SKM-1 treated with dmso at 0.1 percent for 144 hours (cell line): ENCODE results near the gene WDR37.
"Not testable (repeated sequence)": the region's sequence is repeated elsewhere in the genome, so short reads cannot be mapped to it uniquely, and the experiment has no call there.

Experiments
- DNase-seq: peaks from one replicate; lab custom pipeline; 2025; ENCODE audit not compliant: unreplicated experiment; lab: John Stamatoyannopoulos, UW

The WDR37 gene

DNA sequence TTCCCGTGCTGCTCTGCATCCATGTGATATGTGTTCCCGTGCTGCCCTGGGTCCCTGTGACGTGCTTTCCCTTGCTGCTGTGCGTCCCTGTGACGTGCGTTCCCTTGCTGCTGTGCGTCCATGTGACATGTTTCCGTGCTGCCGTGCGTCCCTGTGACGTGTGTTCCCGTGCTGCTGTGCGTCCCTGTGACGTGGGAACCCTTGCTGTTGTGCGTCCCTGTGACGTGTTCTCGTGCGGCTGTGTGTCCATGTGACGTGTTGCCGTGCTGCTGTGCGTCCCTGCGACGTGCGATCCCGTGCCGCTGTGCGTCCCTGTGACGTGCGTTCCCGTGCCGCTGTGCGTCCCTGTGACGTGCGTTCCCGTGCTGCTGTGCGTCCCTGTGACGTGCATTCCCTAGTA is 45.8 kb downstream of the WDR37 start:
- DNase-seq: no peak

- no peak for DNase-seq
Measured at GRCh38 chr10:1102416-1102815, 46.2 kb downstream of the WDR37 start.

GRCh38 chr10:1102831-1103230 is 46.6 kb downstream of the WDR37 start:
- no peak for DNase-seq

DNA sequence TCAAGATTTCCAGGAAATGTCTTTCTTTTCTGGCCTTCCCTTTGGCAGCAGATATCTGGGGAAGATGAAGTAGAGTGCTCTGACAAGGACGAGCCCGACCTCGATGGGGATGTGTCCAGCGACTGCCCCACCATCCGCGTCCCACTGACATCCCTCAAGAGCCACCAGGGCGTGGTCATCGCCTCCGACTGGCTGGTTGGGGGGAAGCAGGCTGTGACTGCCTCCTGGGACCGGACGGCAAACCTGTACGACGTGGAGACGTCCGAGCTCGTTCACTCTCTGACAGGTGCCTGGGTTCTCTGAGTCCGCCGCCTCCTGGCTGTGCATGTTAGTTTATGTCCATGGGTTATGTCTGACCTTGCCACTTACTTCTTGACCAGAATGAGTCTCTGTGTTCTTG is 47.4 kb downstream of the WDR37 start:
- no peak for DNase-seq

GRCh38 chr10:1104971-1105370 is 48.8 kb downstream of the WDR37 start:
- no peak for DNase-seq

DNA sequence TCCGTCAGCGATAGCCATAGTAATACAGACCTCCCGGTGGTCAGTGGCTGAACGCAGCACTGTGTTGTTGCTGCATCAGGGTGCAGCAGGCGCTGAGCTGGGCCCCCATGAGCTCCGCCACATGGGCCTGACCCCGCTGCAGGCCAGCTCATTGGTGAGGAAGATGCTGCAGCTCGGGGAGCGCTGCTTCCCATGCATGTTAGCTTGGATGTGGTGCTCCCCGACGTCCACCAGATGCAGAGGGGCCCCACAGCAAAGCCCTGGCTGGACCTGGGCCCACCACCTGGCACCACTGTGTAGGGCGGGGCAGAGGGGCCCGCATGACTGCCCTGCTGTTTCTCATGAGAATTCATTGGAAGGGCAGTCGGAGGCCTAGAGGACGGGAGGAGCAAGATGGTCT is 50.8 kb downstream of the WDR37 start:
- no peak for DNase-seq

DNA sequence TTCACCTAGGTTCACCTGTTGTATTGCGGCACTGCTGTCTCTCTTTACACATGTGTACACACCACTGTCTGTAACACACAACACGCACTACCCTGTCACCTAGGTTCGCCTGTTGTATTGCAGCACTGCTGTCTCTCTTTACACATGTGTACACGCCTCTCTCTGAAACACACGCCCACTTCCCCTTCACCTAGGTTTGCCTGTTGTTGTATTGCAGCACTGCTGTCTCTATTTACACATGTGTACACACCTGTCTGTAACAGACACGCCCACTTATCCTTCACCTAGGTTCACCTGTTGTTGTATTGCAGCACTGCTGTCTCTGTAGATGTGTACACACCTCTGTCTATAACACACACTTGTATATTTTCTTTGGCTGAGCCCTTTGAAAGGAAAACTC is 51.5 kb downstream of the WDR37 start:
- DNase-seq: no peak

DNA sequence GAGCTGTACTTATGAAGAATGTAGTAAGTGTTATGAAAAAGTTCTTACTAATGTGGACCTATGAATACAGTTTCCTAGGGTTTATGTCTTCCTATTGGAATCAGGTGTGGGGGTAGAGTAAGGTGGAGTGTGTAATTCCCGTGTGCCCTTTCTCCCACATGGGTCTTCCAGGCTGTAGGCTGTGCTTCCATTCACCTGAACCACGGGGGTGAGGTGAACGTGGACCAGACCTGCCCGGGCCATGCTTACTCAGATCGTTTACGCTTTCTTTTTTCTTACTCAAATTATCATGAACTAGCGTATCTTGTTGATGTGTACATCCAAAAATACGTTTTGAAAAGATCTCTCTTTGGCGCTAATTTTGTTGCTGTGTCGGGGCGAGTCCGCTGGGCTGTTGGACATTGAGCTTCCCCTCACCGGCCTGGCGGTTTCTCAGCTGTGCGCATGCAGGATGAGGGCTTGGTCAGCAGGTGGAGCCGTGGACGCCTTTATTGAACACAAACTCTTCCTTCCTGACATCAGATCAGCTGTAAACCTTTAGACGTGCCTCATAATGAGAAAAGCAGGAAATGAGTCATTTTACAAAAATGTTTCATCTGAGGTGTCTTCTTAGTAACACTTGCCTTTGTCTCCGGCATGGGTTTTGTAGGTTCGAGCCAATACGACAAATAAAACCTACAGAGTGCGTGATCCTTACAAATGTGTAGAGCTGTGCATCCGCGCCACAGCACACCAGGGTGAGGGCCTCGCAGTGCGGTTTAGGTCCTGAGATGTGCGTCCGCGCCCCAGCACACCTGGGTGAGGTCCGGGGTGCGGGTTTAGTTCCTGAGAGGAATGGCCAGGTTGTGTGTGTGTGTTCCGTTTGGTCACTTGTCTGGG is 53.8 kb downstream of the WDR37 start:
- DNase-seq: no peak

DNA sequence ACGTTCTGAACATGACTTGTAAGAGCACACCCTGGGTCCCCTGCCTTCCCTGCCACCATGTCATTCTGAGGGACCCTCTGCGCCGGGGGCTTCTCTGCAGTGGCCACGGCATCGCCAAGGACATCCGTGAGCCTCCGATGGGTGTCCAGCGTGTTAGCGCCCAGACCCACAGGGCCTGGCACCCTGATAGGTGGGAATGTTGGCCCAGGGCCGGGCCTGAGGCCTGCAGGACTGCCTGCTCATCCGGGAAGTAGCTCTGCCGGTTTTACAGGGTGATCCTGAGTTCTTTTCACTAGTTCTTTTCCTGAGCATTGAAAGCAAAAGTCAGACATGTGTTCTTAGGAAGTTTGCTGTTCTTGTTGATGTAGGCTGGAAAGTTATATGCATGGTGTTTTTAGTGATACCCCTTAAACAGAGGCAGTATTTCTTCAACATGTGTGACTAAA is 54.5 kb downstream of the WDR37 start:
- DNase-seq: no peak

GRCh38 chr10:1114315-1114714 is 58.1 kb downstream of the WDR37 start:
- no peak for DNase-seq

DNA sequence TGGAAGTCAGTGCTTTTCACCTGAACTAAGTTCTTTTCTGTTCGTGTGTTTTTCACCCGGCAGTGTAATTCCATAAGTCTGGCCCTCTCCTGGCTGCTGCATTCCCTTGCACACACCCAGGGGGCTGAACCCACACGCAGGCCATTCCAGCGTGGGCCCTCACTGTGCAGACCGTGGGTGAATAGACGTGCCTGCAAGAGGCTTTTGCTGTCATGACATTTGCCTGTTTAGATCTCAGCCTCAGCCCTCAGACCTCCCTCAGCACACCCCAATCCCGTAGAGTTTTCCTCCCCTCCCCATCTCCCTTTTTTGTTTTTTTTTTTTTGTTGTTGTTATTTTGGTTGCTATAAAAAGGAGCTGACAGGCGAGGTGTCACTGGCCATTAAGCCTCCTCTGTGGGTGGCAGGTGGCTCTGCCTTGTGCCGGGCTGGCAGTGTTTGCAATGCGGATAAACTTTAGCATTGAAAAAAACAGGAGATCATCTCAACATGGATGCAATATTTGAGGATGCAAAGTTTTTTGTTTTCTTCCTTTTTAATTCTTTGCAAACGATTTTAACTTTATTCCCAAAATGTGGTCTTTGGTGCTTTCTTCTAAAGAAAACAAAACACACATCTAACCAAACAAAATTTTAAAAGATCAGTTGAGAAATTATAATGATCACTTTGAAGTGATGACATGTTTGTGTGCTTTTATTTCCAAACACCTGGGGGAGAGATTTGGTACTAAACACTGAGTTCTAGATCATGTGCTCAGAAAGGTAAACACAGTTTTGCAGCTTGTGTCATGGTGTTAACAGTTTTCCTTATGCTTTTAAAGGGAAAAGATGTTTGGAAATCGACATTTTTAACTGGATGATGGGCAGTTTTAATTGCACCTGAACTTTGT is 58.8 kb downstream of the WDR37 start:
- DNase-seq: no peak

DNA sequence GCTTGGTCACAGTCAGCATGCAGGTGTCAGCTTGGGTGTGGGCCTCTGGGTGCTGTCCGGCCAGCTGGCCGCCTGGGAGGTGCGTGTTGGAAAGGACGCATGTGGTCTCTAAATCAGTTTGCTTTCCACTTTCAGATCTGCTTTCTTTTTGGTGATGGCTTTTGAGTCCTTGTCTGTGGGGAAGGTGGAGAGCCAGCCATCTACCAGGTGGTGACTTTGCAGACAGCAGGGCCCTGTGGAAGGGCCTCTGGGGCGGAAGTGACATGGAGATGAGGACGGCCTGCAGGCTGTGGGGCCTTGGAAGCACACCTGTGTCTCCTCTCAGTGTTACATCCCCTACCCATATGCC is 59.4 kb downstream of the WDR37 start:
- DNase-seq: no peak

- DNase-seq: no peak
Measured at GRCh38 chr10:1116051-1116450, 59.9 kb downstream of the WDR37 start.

GRCh38 chr10:1116696-1117280 is 60.6 kb downstream of the WDR37 start:
- no peak for DNase-seq

DNA sequence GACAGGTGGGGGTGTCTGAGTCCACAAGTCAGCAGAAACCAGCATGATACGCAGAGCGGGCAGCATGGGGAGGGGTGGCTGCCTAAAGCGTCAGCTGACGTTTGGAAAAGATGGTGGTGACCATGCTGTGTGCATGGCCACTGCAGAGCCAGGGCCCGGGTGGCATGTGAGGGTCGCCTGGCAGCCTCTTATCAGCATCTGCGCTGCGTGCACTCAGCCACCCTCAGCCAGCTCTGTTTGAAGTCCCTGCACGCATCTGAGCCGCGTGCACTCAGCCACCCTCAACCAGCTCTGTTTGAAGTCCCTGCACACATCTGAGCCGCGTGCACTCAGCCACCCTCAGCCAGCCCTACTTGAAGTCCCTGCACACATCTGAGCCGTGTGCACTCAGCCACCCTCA is 61.5 kb downstream of the WDR37 start:
- DNase-seq: no peak

DNA sequence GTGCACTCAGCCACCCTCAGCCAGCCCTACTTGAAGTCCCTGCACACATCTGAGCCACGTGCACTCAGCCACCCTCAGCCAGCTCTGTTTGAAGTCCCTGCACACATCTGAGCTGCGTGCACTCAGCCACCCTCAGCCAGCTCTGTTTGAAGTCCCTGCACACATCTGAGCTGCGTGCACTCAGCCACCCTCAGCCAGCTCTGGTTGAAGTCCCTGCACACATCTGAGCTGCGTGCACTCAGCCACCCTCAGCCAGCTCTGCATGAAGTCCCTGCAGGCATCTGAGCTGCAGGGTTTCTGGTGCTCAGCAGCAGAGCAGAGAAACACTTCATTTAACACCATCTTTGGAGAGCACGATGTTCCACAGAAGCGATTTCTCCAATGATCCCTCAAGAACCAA is 62.1 kb downstream of the WDR37 start:
- DNase-seq: not testable (repeated sequence)

GRCh38 chr10:1119027-1119426 is 62.8 kb downstream of the WDR37 start:
- DNase-seq: no peak

GRCh38 chr10:1119501-1119900 is 63.3 kb downstream of the WDR37 start:
- no peak for DNase-seq

- no peak for DNase-seq
Measured at GRCh38 chr10:1120306-1120705, 64.1 kb downstream of the WDR37 start.

GRCh38 chr10:1120801-1121211 is 64.6 kb downstream of the WDR37 start:
- DNase-seq: no peak

DNA sequence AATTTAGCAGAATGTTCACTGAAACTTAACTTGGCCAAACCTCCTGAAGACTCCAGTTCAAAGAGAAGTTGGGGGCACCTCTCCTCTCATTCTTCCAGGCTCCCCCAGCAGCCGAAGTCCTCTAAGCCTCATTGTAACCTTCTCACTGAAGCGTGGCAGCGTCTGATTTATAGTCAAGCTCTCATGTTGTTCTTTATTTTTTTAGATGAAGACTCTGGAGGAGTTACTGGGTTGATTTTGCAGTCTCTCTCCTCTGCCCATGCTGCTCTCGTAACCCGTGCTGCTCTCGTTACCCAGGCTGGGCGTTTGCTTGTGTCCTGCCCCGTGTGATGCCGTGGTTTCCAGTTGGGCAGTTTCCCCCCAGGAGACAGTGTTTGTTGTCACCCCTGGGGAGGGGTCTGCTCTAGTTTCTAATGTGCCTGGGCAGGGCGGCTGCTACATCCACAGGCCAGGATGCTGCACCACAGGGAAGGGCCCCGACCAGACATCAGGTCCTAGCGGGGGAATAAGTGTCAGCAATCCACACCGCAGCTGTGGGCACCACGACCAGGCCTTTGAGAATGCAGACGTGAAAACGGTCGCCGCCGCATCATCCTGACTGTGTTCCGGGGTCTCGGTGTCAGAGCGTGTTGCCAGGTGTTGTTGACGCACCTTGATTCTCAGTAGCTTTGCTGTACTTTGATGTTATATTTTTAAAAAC is 65.2 kb downstream of the WDR37 start:
- no peak for DNase-seq
